ENCODE data around the gene OR6C76. TPM values are rescaled to one million over a fixed set of nuclear protein-coding genes. Genes with fewer than 3 reads are reported as not detected.
"Not testable (repeated sequence)": the region's sequence is repeated elsewhere in the genome, so short reads cannot be mapped to it uniquely, and the experiment has no call there.

The OR6C76 gene
- total RNA-seq, 2 experiments from 2014 or later = not detected

GRCh38 chr12:55396326-55396725, 29.7 kb upstream of the OR6C76 start:
- H3K4me1 ChIP-seq (ENCODE audit: insufficient read depth, low read length, poor library complexity, severe bottlenecking) = no peaks in the 10 kb centered on the region
- H3K9me3 ChIP-seq (ENCODE audit: low read length) = no peaks in the 10 kb centered on the region
- no peak overlapping the region for H3K4me2 ChIP-seq (ENCODE audit: low read length)
- CTCF ChIA-PET (ENCODE audit: unreplicated experiment) = no interaction called here
- H3K27ac ChIP-seq (ENCODE audit: low read depth, low read length, poor library complexity, severe bottlenecking) = no peak overlapping the region
- H4K20me1 ChIP-seq (ENCODE audit: insufficient read depth, low read length) = no peaks in the 10 kb centered on the region
- intact Hi-C loops (cut with micrococcal nuclease; ENCODE audit: unreplicated experiment) = no loop called here
- no peak overlapping the region for H2AFZ ChIP-seq (ENCODE audit: low read length)
- no peak for DNase-seq (ENCODE audit: low spot score)
- POLR2A ChIA-PET = no interaction called here
- no TSS peak for BruUV-seq (replicated peaks)
- H3K36me3 ChIP-seq (ENCODE audit: insufficient read depth, low read length) = no peaks in the 10 kb centered on the region
- no peaks in the 10 kb centered on the region for H3K79me2 ChIP-seq (ENCODE audit: insufficient read depth, low read depth, low read length)
- no peaks in the 10 kb centered on the region for H3K9me2 ChIP-seq (ENCODE audit: insufficient read depth, low read length)
- TF ChIP-seq EZH2phosphoT487 (IDR thresholded peaks at IDR 0.05; ENCODE audit: borderline replicate concordance, low read depth, low read length) = no peak
- TF ChIP-seq CTCF (conservative IDR thresholded peaks at IDR 0.05; ENCODE audit: low read length) = no peak
- no peak overlapping the region for H3K4me3 ChIP-seq (ENCODE audit: low read depth, low read length, poor library complexity, severe bottlenecking)

GRCh38 chr12:55400229-55400628, 25.8 kb upstream of the OR6C76 start, which contains the start of gene OR6C65:
Gene OR6C65 (plus strand): TSS chr12:55400529. CDS start chr12:55400529, 0 bp downstream.
- intact Hi-C loops (cut with micrococcal nuclease; ENCODE audit: unreplicated experiment) = no loop called here
- Histone ChIP-seq H4K20me1 (ENCODE audit: insufficient read depth, low read length) (no peaks in the 10 kb centered on the region), H3K9me3 (ENCODE audit: low read length) (no peaks in the 10 kb centered on the region), H3K4me3 (ENCODE audit: low read depth, low read length, poor library complexity, severe bottlenecking) (no peak within 1 kb of the TSS), H2AFZ (ENCODE audit: low read length) (no peak within 1 kb of the TSS), H3K79me2 (ENCODE audit: insufficient read depth, low read depth, low read length) (no peaks in the 10 kb centered on the region), H3K4me1 (ENCODE audit: insufficient read depth, low read length, poor library complexity, severe bottlenecking) (no peaks in the 10 kb centered on the region), H3K4me2 (ENCODE audit: low read length) (no peak within 1 kb of the TSS), H3K36me3 (ENCODE audit: insufficient read depth, low read length) (no peaks in the 10 kb centered on the region), H3K9me2 (ENCODE audit: insufficient read depth, low read length) (no peaks in the 10 kb centered on the region), H3K27ac (ENCODE audit: low read depth, low read length, poor library complexity, severe bottlenecking) (no peak within 1 kb of the TSS)
- no peak for TF ChIP-seq CTCF (conservative IDR thresholded peaks at IDR 0.05; ENCODE audit: low read length)
- no peak for TF ChIP-seq EZH2phosphoT487 (IDR thresholded peaks at IDR 0.05; ENCODE audit: borderline replicate concordance, low read depth, low read length)
- DNase-seq (ENCODE audit: low spot score) = no peak
- POLR2A ChIA-PET = interaction anchor here (0.7 kb wide), 1 partner anchor 1373 kb away, joined by 5 read pairs; no protein-coding TSS in a partner anchor
- CTCF ChIA-PET (ENCODE audit: unreplicated experiment) = no interaction called here
- no TSS peak for BruUV-seq (replicated peaks)

GRCh38 chr12:55407866-55408265, 18.2 kb upstream of the OR6C76 start:
- H3K4me1 ChIP-seq (ENCODE audit: insufficient read depth, low read length, poor library complexity, severe bottlenecking) = no peaks in the 10 kb centered on the region
- no peak overlapping the region for H3K4me3 ChIP-seq (ENCODE audit: low read depth, low read length, poor library complexity, severe bottlenecking)
- intact Hi-C loops (cut with micrococcal nuclease; ENCODE audit: unreplicated experiment) = no loop called here
- no peaks in the 10 kb centered on the region for H3K79me2 ChIP-seq (ENCODE audit: insufficient read depth, low read depth, low read length)
- ChIA-PET POLR2A (interaction anchor here (0.7 kb wide), 1 partner anchor 42 kb away, joined by 3 read pairs; no protein-coding TSS in a partner anchor), CTCF (ENCODE audit: unreplicated experiment) (no interaction called here)
- H3K9me3 ChIP-seq (ENCODE audit: low read length) = no peaks in the 10 kb centered on the region
- H3K27ac ChIP-seq (ENCODE audit: low read depth, low read length, poor library complexity, severe bottlenecking) = no peak overlapping the region
- no peaks in the 10 kb centered on the region for H3K9me2 ChIP-seq (ENCODE audit: insufficient read depth, low read length)
- H3K4me2 ChIP-seq (ENCODE audit: low read length) = no peak overlapping the region
- BruUV-seq (replicated peaks) = no TSS peak
- H2AFZ ChIP-seq (ENCODE audit: low read length) = no peak overlapping the region
- DNase-seq (ENCODE audit: low spot score) = no peak
- TF ChIP-seq CTCF (conservative IDR thresholded peaks at IDR 0.05; ENCODE audit: low read length) = no peak
- no peak for TF ChIP-seq EZH2phosphoT487 (IDR thresholded peaks at IDR 0.05; ENCODE audit: borderline replicate concordance, low read depth, low read length)
- no peaks in the 10 kb centered on the region for H4K20me1 ChIP-seq (ENCODE audit: insufficient read depth, low read length)
- H3K36me3 ChIP-seq (ENCODE audit: insufficient read depth, low read length) = no peaks in the 10 kb centered on the region

- DNase-seq (ENCODE audit: low spot score); H3K79me2 ChIP-seq (ENCODE audit: insufficient read depth, low read depth, low read length); H3K27ac ChIP-seq (ENCODE audit: low read depth, low read length, poor library complexity, severe bottlenecking); H3K36me3 ChIP-seq (ENCODE audit: insufficient read depth, low read length); CTCF ChIA-PET (ENCODE audit: unreplicated experiment); intact Hi-C loops (cut with micrococcal nuclease; ENCODE audit: unreplicated experiment); H3K9me3 ChIP-seq (ENCODE audit: low read length); H3K4me2 ChIP-seq (ENCODE audit: low read length); BruUV-seq (replicated peaks); H4K20me1 ChIP-seq (ENCODE audit: insufficient read depth, low read length); H3K9me2 ChIP-seq (ENCODE audit: insufficient read depth, low read length); H2AFZ ChIP-seq (ENCODE audit: low read length); H3K4me1 ChIP-seq (ENCODE audit: insufficient read depth, low read length, poor library complexity, severe bottlenecking); H3K4me3 ChIP-seq (ENCODE audit: low read depth, low read length, poor library complexity, severe bottlenecking): not testable (repeated sequence)
- POLR2A ChIA-PET = interaction anchor here (0.6 kb wide), 1 partner anchor 110 kb away, joined by 3 read pairs; no protein-coding TSS in a partner anchor
Observed at GRCh38 chr12:55409133-55409532, 16.9 kb upstream of the OR6C76 start.

Data from OCI-LY7 (cell line).